Neural crest cell (in vitro differentiated cells): ENCODE results near the gene CCDC148. TPM values are rescaled to one million over a fixed set of nuclear protein-coding genes. Genes with fewer than 3 reads are reported as not detected.

Experiments
- DNase-seq: peaks from one replicate; pipeline ENCODE4 v3.0.0; 2021; ENCODE audit warnings: low read depth, mixed read lengths, low spot score
- H3K27ac Mint-ChIP-seq: one replicate; pipeline ENCODE4 v1.8.0; 2021; ENCODE audit warnings: mild to moderate bottlenecking, mixed read lengths; ENCODE audit not compliant: unreplicated experiment
- H3K27me3 Mint-ChIP-seq: 2 replicates; pipeline ENCODE4 v1.8.0; 2021; ENCODE audit warnings: low read depth, mild to moderate bottlenecking, mixed read lengths
- H3K36me3 Mint-ChIP-seq: 2 replicates; pipeline ENCODE4 v1.8.0; 2021; ENCODE audit warnings: low read depth, mild to moderate bottlenecking, mixed read lengths
- H3K4me1 Mint-ChIP-seq: 2 replicates; pipeline ENCODE4 v1.8.0; 2021; ENCODE audit warnings: mixed read lengths
- H3K4me3 Mint-ChIP-seq: one replicate; pipeline ENCODE4 v1.8.0; 2021; ENCODE audit warnings: mild to moderate bottlenecking, mixed read lengths
- H3K9me3 Mint-ChIP-seq: 2 replicates; pipeline ENCODE4 v1.8.0; 2021; ENCODE audit warnings: mixed read lengths
- CTCF ChIP-seq: fragments of 200-600 bp; sonication (generic); conservative IDR thresholded peaks from 2 replicates; pipeline ENCODE4 v1.5.0; 2021; ENCODE audit warnings: antibody characterized with exemption, mild to moderate bottlenecking
- total RNA-seq: library from RNA; stranded (reverse); gene quantifications from 2 replicates; pipeline ENCODE4 v1.2.1, GENCODE V29; 2021

Gene CCDC148
- total RNA-seq, 1 donor from 2014 or later, result 1.8 TPM

- TF ChIP-seq CTCF, result no peak
- Mint-ChIP-seq H3K9me3 (no peaks in the 10 kb centered on the region), H3K36me3 (no peaks in the 10 kb centered on the region), H3K27ac (no peak overlapping the region), H3K27me3 (no peaks in the 10 kb centered on the region), H3K4me1 (no peaks in the 10 kb centered on the region), H3K4me3 (no peak overlapping the region)
- DNase-seq, result no peak
These were observed 213.2 kb downstream of the CCDC148 start for GRCh38 chr2:158243392-158243791.

- no peaks in the 10 kb centered on the region for H3K36me3 Mint-ChIP-seq
- no peaks in the 10 kb centered on the region for H3K4me1 Mint-ChIP-seq
- no peak overlapping the region for H3K4me3 Mint-ChIP-seq
- no peak for TF ChIP-seq CTCF
- H3K27ac Mint-ChIP-seq, result no peak overlapping the region
- no peak for DNase-seq
- no peaks in the 10 kb centered on the region for H3K27me3 Mint-ChIP-seq
- no peaks in the 10 kb centered on the region for H3K9me3 Mint-ChIP-seq
These were observed 214.3 kb downstream of the CCDC148 start for GRCh38 chr2:158242280-158242679.

- Mint-ChIP-seq H3K36me3 (no peaks in the 10 kb centered on the region), H3K4me1 (no peaks in the 10 kb centered on the region), H3K27me3 (no peaks in the 10 kb centered on the region), H3K4me3 (no peak overlapping the region), H3K9me3 (no peaks in the 10 kb centered on the region), H3K27ac (no peak overlapping the region)
- no peak for DNase-seq
- TF ChIP-seq CTCF, result no peak
These were observed 215.6 kb downstream of the CCDC148 start for GRCh38 chr2:158240975-158241374.

GRCh38 chr2:158239271-158239670, 217.3 kb downstream of the CCDC148 start:
- no peaks in the 10 kb centered on the region for H3K9me3 Mint-ChIP-seq
- no peak for DNase-seq
- no peak for TF ChIP-seq CTCF
- H3K4me3 Mint-ChIP-seq, result no peak overlapping the region
- no peaks in the 10 kb centered on the region for H3K36me3 Mint-ChIP-seq
- no peak overlapping the region for H3K27ac Mint-ChIP-seq
- no peaks in the 10 kb centered on the region for H3K27me3 Mint-ChIP-seq
- H3K4me1 Mint-ChIP-seq, result no peaks in the 10 kb centered on the region

GRCh38 chr2:158234497-158234896, 222.1 kb downstream of the CCDC148 start:
- H3K27ac Mint-ChIP-seq, result no peak overlapping the region
- DNase-seq, result no peak
- H3K9me3 Mint-ChIP-seq, result no peaks in the 10 kb centered on the region
- TF ChIP-seq CTCF, result no peak
- peaks cover 5% of the 10 kb centered on the region for H3K4me1 Mint-ChIP-seq
- H3K4me3 Mint-ChIP-seq, result no peak overlapping the region
- H3K36me3 Mint-ChIP-seq, result no peaks in the 10 kb centered on the region
- H3K27me3 Mint-ChIP-seq, result no peaks in the 10 kb centered on the region

- TF ChIP-seq CTCF, result no peak
- H3K4me3 Mint-ChIP-seq, result no peak overlapping the region
- H3K36me3 Mint-ChIP-seq, result no peaks in the 10 kb centered on the region
- H3K27me3 Mint-ChIP-seq, result no peaks in the 10 kb centered on the region
- H3K9me3 Mint-ChIP-seq, result no peaks in the 10 kb centered on the region
- H3K27ac Mint-ChIP-seq, result no peak overlapping the region
- H3K4me1 Mint-ChIP-seq, result peaks cover 5% of the 10 kb centered on the region
- no peak for DNase-seq
These were observed 224.1 kb downstream of the CCDC148 start for GRCh38 chr2:158232476-158232875.
